Measurements from ENCODE around the gene HARS1.
A peak's percentile ranks its signal among the peaks of the same experiment; 100 is the strongest.

DNA sequence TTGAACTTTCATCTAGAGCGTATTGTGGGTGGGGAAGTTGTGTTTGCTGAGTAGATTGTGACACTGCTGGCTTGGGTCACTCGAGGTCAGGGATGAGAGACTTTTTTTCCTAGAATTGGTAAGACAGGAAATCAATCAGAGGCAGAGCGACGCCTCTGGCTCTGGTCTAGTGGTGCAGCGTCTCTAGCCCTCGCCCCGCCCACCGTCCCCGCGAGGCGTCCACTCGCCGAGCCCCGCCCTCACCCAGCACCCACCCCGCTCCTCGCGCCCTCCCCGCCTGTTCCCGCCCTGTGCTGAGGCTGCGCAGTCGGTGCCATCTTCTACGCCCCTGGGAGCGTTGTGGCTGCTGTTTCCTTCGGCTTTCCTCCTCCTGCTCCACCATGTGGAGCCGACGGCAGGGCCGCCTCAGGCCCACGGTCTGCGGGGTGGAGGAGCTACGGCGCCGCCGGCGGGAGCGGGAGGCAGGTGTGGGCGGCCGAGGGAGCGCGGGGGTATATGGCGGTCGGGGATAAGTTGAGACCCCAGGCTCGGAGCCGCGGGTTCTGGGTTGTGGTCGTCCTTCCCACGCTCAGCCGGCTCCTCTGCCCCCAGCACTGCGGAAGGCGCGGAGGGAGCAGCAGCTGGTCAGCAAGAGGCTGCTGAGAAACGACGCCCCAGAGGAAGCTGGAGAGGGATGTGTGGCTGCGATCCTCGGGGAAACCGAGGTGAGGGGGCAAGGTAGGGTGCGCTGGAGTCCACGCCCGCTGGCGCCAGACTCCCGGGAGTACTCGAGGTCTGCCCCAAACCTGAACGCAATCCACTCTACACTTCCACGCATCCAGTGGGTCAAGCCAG, 51.8 kb downstream of the HARS1 start, which contains the start of gene TMCO6:
- TF ChIP-seq CTCF (IDR thresholded peaks at IDR 0.05; ENCODE audit: extremely low read depth in 1 of 2, insufficient read depth in 1 of 2, low read depth in 1 of 2, low read length in 2 of 2) (peak; percentile 31 to 74), EZH2 (IDR thresholded peaks at IDR 0.05; ENCODE audit: borderline replicate concordance, low read depth, low read length, severe bottlenecking) (no peak), POLR2AphosphoS5 (IDR thresholded peaks at IDR 0.05; ENCODE audit: insufficient read depth, low read depth, low read length) (peak; percentile 34)
